ENCODE data around the gene CPED1.
"Not testable (repeated sequence)": the region's sequence is repeated elsewhere in the genome, so short reads cannot be mapped to it uniquely, and the experiment has no call there.

Gene CPED1

DNA sequence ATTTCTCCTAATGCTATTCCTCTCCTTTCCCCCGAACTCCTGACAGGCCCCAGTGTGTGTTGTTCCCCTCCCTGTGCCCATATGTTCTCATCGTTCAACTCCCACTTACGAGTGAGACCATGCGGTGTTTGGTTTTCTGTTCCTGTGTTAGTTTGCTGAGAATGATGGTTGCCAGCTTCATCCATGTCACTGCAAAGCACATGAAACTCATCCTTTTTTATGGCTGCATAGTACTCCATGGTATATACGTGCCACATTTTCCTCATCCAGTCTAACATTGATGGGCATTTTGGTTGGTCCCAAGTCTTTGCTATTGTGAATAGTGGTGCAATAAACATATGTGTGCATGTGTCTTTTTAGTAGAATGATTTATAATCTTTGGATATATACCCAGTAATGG, 301.4 kb downstream of the CPED1 start:
- H2AFZ ChIP-seq (ENCODE audit: low read depth, low read length): not testable (repeated sequence)

DNA sequence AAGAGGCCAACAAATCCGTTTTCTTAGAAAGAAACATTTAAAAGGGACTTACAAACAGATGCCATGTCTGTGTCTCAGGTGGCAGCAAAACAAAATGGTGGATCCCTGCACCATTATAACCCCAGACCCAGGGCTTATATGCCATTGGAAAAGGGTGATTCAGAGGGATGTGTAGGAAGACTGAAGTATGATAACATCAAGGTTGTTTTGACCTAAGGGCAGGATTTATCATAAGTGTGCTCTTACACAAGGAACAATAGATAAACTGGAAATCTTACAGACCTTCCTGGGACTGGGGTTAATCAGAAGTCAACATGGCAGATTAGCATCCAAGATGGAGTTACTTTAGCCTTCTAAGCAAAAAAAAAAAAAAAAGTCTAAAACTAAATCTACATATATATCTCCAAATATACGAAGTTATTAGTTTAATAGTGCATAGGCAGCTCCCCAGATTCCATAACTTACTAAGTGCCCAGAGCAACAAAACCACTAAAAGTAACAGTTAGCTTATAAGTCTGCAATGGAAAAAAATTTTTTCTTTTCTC, 306.0 kb downstream of the CPED1 start:
- Histone ChIP-seq H2BK120ac (ENCODE audit: low read depth, low read length) (no peak overlapping the region), H3K27me3 (ENCODE audit: control insufficient read depth in 1 of 2, insufficient read depth in 1 of 2, low read length in 2 of 2) (no peaks in the 10 kb centered on the region), H3K4me2 (ENCODE audit: low read length, poor library complexity, severe bottlenecking) (no peak overlapping the region), H3K9ac (ENCODE audit: low read length) (no peak overlapping the region), H3K4me1 (ENCODE audit: control insufficient read depth, insufficient read depth, low read depth, low read length) (peaks cover 2% of the 10 kb centered on the region), H3K36me3 (ENCODE audit: control insufficient read depth in 1 of 2, insufficient read depth in 2 of 2, low read depth in 1 of 2, low read length in 2 of 2) (peaks cover 0 to 11% of the 10 kb centered on the region in 2 experiments), H3K18ac (ENCODE audit: low read depth in 1 of 2, low read length in 2 of 2) (no peak overlapping the region), H2BK12ac (ENCODE audit: low read length in 2 of 2) (no peak overlapping the region), H3K27ac (ENCODE audit: low read length, poor library complexity, severe bottlenecking) (no peak overlapping the region), H3K79me1 (replicated peaks; ENCODE audit: low read length, poor library complexity, severe bottlenecking) (no peaks in the 10 kb centered on the region), H3K4ac (ENCODE audit: low read depth in 1 of 2, low read length in 2 of 2) (no peak overlapping the region), H3K23ac (ENCODE audit: low read length in 2 of 2) (no peak overlapping the region), H4K91ac (ENCODE audit: low read length) (no peak overlapping the region), H2BK5ac (ENCODE audit: low read depth, low read length, poor library complexity, severe bottlenecking) (no peak overlapping the region), H3K4me3 (ENCODE audit: insufficient read depth in 1 of 2, low read depth in 1 of 2, low read length in 2 of 2) (no peak overlapping the region), H4K8ac (ENCODE audit: low read length) (no peak overlapping the region), H2AFZ (ENCODE audit: low read depth, low read length) (no peak overlapping the region), H3K9me3 (ENCODE audit: control insufficient read depth, low read length) (no peaks in the 10 kb centered on the region), H2BK15ac (ENCODE audit: low read depth, poor library complexity, severe bottlenecking) (no peak overlapping the region), H2AK5ac (ENCODE audit: low read length, severe bottlenecking) (no peak overlapping the region), H3K14ac (ENCODE audit: low read length in 2 of 2) (no peak overlapping the region)
- WGBS: no CpG with 5 or more reads among the region's 2 CpGs
- DNase-seq: no peak

More for the DNA sequence above, 301.4 kb downstream of the CPED1 start:
- H2BK12ac ChIP-seq (ENCODE audit: low read length in 2 of 2); H4K8ac ChIP-seq (ENCODE audit: low read length); H3K27me3 ChIP-seq (ENCODE audit: control insufficient read depth in 1 of 2, insufficient read depth in 1 of 2, low read length in 2 of 2); H2BK15ac ChIP-seq (ENCODE audit: low read depth, poor library complexity, severe bottlenecking); H2BK5ac ChIP-seq (ENCODE audit: low read depth, low read length, poor library complexity, severe bottlenecking); H3K4me3 ChIP-seq (ENCODE audit: insufficient read depth in 1 of 2, low read depth in 1 of 2, low read length in 2 of 2); H3K4me1 ChIP-seq (ENCODE audit: control insufficient read depth, insufficient read depth, low read depth, low read length); H3K9ac ChIP-seq (ENCODE audit: low read length); H4K91ac ChIP-seq (ENCODE audit: low read length); H3K4me2 ChIP-seq (ENCODE audit: low read length, poor library complexity, severe bottlenecking); DNase-seq; H2AK5ac ChIP-seq (ENCODE audit: low read length, severe bottlenecking); H3K9me3 ChIP-seq (ENCODE audit: control insufficient read depth, low read length); H3K23ac ChIP-seq (ENCODE audit: low read length in 2 of 2); H3K36me3 ChIP-seq (ENCODE audit: control insufficient read depth in 1 of 2, insufficient read depth in 2 of 2, low read depth in 1 of 2, low read length in 2 of 2); H3K79me1 ChIP-seq (replicated peaks; ENCODE audit: low read length, poor library complexity, severe bottlenecking); H3K27ac ChIP-seq (ENCODE audit: low read length, poor library complexity, severe bottlenecking); H3K14ac ChIP-seq (ENCODE audit: low read length in 2 of 2); H3K4ac ChIP-seq (ENCODE audit: low read depth in 1 of 2, low read length in 2 of 2); H2BK120ac ChIP-seq (ENCODE audit: low read depth, low read length): not testable (repeated sequence)
- 100% methylated on average over 4 of the region's 5 CpGs for WGBS
- H3K18ac ChIP-seq (ENCODE audit: low read depth in 1 of 2, low read length in 2 of 2): peak overlapping the region in 1 of 2 experiments; percentile 21

DNA sequence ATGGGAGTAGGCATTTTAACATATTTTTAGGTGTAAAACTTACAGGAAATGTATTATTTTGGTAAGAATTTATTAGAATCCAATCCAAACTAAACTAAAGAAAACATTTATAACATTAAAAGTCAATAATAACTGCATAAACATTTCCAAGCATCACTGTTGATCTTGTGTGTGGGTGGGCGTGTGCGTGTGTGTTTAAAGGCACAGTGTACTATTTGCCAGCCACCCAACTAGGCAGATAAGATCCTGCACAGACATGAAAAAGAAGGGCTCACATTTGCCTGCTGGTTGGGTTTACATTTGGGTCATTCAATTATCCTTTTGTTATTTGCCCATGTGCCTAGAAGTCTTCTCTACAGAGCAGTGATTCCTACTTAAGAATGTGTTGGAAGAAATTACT, 309.3 kb downstream of the CPED1 start:
- Histone ChIP-seq H3K27me3 (ENCODE audit: control insufficient read depth in 1 of 2, insufficient read depth in 1 of 2, low read length in 2 of 2) (no peaks in the 10 kb centered on the region), H3K27ac (ENCODE audit: low read length, poor library complexity, severe bottlenecking) (no peak overlapping the region), H3K4me2 (ENCODE audit: low read length, poor library complexity, severe bottlenecking) (no peak overlapping the region), H2BK120ac (ENCODE audit: low read depth, low read length) (no peak overlapping the region), H2AFZ (ENCODE audit: low read depth, low read length) (no peak overlapping the region), H3K36me3 (ENCODE audit: control insufficient read depth in 1 of 2, insufficient read depth in 2 of 2, low read depth in 1 of 2, low read length in 2 of 2) (peaks cover 0 to 11% of the 10 kb centered on the region in 2 experiments), H3K79me1 (replicated peaks; ENCODE audit: low read length, poor library complexity, severe bottlenecking) (no peaks in the 10 kb centered on the region), H3K4me3 (ENCODE audit: insufficient read depth in 1 of 2, low read depth in 1 of 2, low read length in 2 of 2) (no peak overlapping the region), H3K4me1 (ENCODE audit: control insufficient read depth, insufficient read depth, low read depth, low read length) (peaks cover 7% of the 10 kb centered on the region), H3K14ac (ENCODE audit: low read length in 2 of 2) (no peak overlapping the region), H4K8ac (ENCODE audit: low read length) (no peak overlapping the region), H3K9me3 (ENCODE audit: control insufficient read depth, low read length) (no peaks in the 10 kb centered on the region), H3K23ac (ENCODE audit: low read length in 2 of 2) (no peak overlapping the region), H2BK15ac (ENCODE audit: low read depth, poor library complexity, severe bottlenecking) (no peak overlapping the region), H2BK5ac (ENCODE audit: low read depth, low read length, poor library complexity, severe bottlenecking) (no peak overlapping the region), H3K9ac (ENCODE audit: low read length) (no peak overlapping the region), H4K91ac (ENCODE audit: low read length) (no peak overlapping the region), H2BK12ac (ENCODE audit: low read length in 2 of 2) (no peak overlapping the region), H2AK5ac (ENCODE audit: low read length, severe bottlenecking) (no peak overlapping the region), H3K4ac (ENCODE audit: low read depth in 1 of 2, low read length in 2 of 2) (no peak overlapping the region), H3K18ac (ENCODE audit: low read depth in 1 of 2, low read length in 2 of 2) (no peak overlapping the region)
- no peak for DNase-seq
- WGBS: 89% methylated on average over 2 of the region's 2 CpGs

DNA sequence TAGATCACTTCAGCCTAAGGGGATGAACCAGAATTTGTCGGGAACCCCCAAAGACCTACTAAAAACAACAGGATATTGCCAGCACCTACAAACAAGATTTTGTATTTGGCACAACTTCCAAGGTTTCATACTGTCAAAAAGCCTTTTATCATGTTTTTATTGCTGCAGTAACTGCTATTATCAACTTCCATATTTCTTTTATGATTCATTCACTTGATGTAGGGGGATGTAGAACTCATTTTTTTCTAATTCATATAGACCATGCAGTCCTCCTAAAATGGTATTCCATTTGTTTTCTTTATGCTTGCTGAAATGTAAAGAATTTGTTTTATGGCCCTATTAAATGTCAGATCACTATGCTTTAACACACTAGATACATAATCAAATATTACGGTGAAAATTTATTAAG, 310.3 kb downstream of the CPED1 start:
- H3K4ac ChIP-seq (ENCODE audit: low read depth in 1 of 2, low read length in 2 of 2): no peak overlapping the region
- H3K9ac ChIP-seq (ENCODE audit: low read length): no peak overlapping the region
- H2BK12ac ChIP-seq (ENCODE audit: low read length in 2 of 2): no peak overlapping the region
- no peaks in the 10 kb centered on the region for H3K79me1 ChIP-seq (replicated peaks; ENCODE audit: low read length, poor library complexity, severe bottlenecking)
- H2AFZ ChIP-seq (ENCODE audit: low read depth, low read length): no peak overlapping the region
- H3K23ac ChIP-seq (ENCODE audit: low read length in 2 of 2): no peak overlapping the region
- peaks cover 0 to 11% of the 10 kb centered on the region in 2 experiments for H3K36me3 ChIP-seq (ENCODE audit: control insufficient read depth in 1 of 2, insufficient read depth in 2 of 2, low read depth in 1 of 2, low read length in 2 of 2)
- peaks cover 7% of the 10 kb centered on the region for H3K4me1 ChIP-seq (ENCODE audit: control insufficient read depth, insufficient read depth, low read depth, low read length)
- H3K27me3 ChIP-seq (ENCODE audit: control insufficient read depth in 1 of 2, insufficient read depth in 1 of 2, low read length in 2 of 2): no peaks in the 10 kb centered on the region
- WGBS: 100% methylated on average over 1 of the region's 2 CpGs
- no peak for DNase-seq
- no peak overlapping the region for H3K4me2 ChIP-seq (ENCODE audit: low read length, poor library complexity, severe bottlenecking)
- H3K9me3 ChIP-seq (ENCODE audit: control insufficient read depth, low read length): no peaks in the 10 kb centered on the region
- no peak overlapping the region for H2BK120ac ChIP-seq (ENCODE audit: low read depth, low read length)
- H4K91ac ChIP-seq (ENCODE audit: low read length): no peak overlapping the region
- H3K18ac ChIP-seq (ENCODE audit: low read depth in 1 of 2, low read length in 2 of 2): no peak overlapping the region
- H2AK5ac ChIP-seq (ENCODE audit: low read length, severe bottlenecking): no peak overlapping the region
- H3K27ac ChIP-seq (ENCODE audit: low read length, poor library complexity, severe bottlenecking): no peak overlapping the region
- H3K14ac ChIP-seq (ENCODE audit: low read length in 2 of 2): no peak overlapping the region
- no peak overlapping the region for H3K4me3 ChIP-seq (ENCODE audit: insufficient read depth in 1 of 2, low read depth in 1 of 2, low read length in 2 of 2)
- H4K8ac ChIP-seq (ENCODE audit: low read length): no peak overlapping the region
- no peak overlapping the region for H2BK15ac ChIP-seq (ENCODE audit: low read depth, poor library complexity, severe bottlenecking)
- H2BK5ac ChIP-seq (ENCODE audit: low read depth, low read length, poor library complexity, severe bottlenecking): no peak overlapping the region

Measured in mesenchymal stem cell (in vitro differentiated cells and primary cell).